ENCODE results near the gene ENTPD5. TPM values are rescaled to one million over a fixed set of nuclear protein-coding genes. Genes with fewer than 3 reads are reported as not detected.

The ENTPD5 gene, protein sequence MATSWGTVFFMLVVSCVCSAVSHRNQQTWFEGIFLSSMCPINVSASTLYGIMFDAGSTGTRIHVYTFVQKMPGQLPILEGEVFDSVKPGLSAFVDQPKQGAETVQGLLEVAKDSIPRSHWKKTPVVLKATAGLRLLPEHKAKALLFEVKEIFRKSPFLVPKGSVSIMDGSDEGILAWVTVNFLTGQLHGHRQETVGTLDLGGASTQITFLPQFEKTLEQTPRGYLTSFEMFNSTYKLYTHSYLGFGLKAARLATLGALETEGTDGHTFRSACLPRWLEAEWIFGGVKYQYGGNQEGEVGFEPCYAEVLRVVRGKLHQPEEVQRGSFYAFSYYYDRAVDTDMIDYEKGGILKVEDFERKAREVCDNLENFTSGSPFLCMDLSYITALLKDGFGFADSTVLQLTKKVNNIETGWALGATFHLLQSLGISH
- 5.9 to 7.6 TPM (median 6.5 TPM) in 5 replicates for total RNA-seq (2022; extraction: Qiagen RNA extraction; ENCODE audit: low read depth)

DNA sequence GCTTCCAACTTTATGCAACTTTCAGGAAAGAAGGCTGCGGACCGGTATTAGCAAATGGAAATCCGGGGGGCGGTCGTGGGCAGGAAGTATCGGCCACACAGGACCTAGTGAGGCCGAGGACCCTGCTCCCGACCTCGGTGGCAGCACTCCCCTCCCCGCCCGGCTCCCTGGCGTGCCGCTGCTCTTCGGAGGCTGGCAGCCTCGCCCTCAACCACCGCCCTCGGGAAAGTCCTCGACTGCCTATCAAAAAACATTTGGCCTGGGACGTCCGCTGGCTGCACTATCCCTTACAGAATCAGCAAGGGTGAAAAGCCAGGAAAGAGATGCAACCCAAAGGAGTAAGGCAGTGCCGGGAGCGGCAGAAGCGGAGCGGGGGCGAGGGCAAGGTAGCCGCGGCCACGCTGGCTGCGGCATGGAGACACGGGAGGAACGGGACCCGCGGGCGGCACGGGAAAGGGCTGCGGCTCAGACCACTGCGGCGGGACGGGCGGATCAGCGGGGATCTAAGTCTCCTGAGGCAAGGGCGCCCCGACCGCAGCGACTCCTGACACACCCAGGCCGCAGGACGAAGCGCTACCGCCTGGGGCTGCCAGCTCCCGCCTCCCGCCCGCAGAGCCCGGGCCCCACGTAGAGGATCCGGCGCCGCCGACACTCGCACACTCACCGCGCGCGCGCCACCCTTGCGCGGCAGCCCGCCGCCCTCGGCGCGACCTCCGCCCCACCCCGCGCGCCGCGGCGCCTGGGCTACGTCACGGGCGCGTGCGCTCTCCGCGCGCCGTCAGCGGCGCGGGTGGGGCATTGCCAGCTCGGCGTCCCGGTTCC, at the start of gene ENTPD5, which contains the start of gene BBOF1:
TSS of gene ENTPD5 (minus strand) at position 703 of the 822 bp plus-strand sequence. CDS start 31,186 bp downstream, outside the sequence.
TSS of gene BBOF1 (plus strand) at position 764 of the 822 bp plus-strand sequence. CDS start 130 bp downstream, outside the sequence.

DNA sequence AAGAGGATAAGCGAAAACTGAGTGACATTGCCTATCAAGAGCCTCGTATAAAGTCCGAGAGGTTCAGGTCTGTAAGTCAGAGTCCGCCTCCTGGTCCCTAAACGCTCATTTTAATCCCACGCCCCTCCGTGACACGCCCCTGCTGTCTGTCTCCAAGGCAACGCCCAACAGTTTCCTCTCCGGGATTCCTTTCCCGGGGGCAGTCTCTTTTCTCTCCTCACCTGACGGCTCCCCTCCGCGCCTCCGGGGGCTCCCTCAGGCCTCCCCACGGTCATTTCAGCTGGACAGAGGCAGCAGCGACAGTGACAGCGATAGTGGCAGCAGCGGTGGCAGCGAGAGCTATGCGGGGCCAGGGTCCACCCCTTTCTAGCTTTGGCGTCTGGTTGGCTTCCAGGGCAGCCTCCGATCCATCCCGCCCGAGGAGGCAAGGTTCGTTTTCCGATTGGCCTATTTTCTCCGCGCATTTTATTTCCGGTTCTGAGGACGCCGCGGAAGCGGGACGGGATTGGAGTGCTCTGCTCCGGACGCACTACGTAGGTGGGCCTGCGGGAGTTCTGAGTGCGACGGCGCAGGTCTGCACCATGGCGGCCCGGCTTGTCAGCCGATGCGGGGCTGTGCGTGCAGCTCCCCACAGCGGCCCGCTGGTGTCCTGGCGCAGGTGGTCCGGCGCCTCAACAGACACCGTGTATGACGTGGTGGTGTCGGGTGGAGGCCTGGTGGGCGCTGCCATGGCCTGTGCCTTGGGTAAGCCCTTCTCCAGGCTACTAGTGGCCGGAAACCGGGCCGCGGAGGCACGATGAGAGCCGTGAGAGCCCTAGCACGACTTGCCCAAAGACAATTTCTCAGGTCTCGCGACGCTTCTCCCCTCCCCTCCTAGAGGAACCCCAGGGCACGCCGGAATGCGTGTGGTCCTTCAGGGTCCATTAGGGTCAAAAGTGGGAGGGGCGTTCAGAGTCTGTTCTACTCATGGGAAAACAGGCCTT, 69.0 kb downstream of the ENTPD5 start, which contains the start of the genes COQ6 and FAM161B:
TSS of gene COQ6 (plus strand) at position 551 of the 983 bp plus-strand sequence. CDS start at position 582, 31 bp downstream.
TSS of gene FAM161B (minus strand) at position 343 of the 983 bp plus-strand sequence. CDS start at position 275, 68 bp downstream.

Other genes starting within 250 kb of the ENTPD5 start
- gene PTGR2, start 167.5 kb downstream of the ENTPD5 start, total RNA-seq (2022; extraction: Qiagen RNA extraction; ENCODE audit: low read depth), result 8.0 to 12.6 TPM (median 8.7 TPM) in 5 replicates
- gene ZNF410, start 132.4 kb downstream of the ENTPD5 start, total RNA-seq (2022; extraction: Qiagen RNA extraction; ENCODE audit: low read depth), result 42.3 to 57.3 TPM (median 44.2 TPM) in 5 replicates
- 1.3 to 2.4 TPM (median 1.9 TPM) in 5 replicates for gene FAM161B, start 69.2 kb downstream of the ENTPD5 start, total RNA-seq (2022; extraction: Qiagen RNA extraction; ENCODE audit: low read depth)
- 20.7 to 32.4 TPM (median 26.5 TPM) in 5 replicates for gene COQ6, start 69.0 kb downstream of the ENTPD5 start, total RNA-seq (2022; extraction: Qiagen RNA extraction; ENCODE audit: low read depth)
- gene BBOF1, start 61 bp upstream of the ENTPD5 start, total RNA-seq (2022; extraction: Qiagen RNA extraction; ENCODE audit: low read depth), result 3.5 to 8.7 TPM (median 4.0 TPM) in 5 replicates
- 1.6 to 2.4 TPM (median 2.1 TPM) in 5 replicates for gene ALDH6A1, start 65.2 kb upstream of the ENTPD5 start, total RNA-seq (2022; extraction: Qiagen RNA extraction; ENCODE audit: low read depth)
- 3.0 to 5.7 TPM (median 4.8 TPM) in 5 replicates for gene LIN52, start 65.7 kb upstream of the ENTPD5 start, total RNA-seq (2022; extraction: Qiagen RNA extraction; ENCODE audit: low read depth)
- gene VSX2, start 220.2 kb upstream of the ENTPD5 start, total RNA-seq (2022; extraction: Qiagen RNA extraction; ENCODE audit: low read depth), result not detected in 5 replicates